ENCODE measurements around the gene RFX4.
A peak's percentile ranks its signal among the peaks of the same experiment; 100 is the strongest.

The RFX4 gene

DNA sequence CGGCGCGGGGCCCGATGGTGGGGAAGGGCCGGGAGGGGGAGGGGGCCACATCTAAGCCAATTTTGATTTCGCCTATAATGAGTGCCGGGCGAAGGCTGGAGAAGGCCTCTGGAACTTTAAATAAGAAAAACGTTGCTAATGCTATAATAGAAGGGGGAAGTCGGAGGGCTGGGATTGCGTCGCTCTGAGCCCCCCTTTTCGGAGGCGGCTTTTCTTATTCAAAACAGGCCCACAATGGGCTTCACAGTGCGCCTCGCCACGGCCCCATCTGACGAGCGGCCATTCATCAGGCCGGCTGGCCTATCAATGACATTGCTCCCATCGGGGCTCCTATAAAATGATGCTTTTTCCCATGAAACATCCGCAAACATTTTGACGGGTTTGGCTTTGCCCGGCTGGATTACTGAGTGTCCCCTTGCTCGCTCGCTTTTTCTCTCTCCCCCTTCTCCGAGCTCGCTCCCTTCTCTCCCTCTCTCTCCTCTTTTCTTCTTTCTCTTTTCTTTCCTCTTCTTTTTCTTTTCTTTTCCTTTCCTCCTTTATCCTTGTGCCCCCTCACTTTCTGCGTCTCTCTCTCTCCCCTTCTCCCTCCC lies at the start of gene RFX4:
Gene RFX4, plus strand, starts transcription at position 364 of the 590 bp plus-strand sequence. CDS start 317 bp downstream, outside the sequence.
- Histone ChIP-seq H3K4me3 (ENCODE audit: low read depth, low read length) (peak within 1 kb of the TSS; percentile 64), H3K27me3 (ENCODE audit: insufficient read depth, low read length) (peaks cover 98% of the 10 kb centered on the region), H3K27ac (ENCODE audit: low read depth, low read length) (no peak within 1 kb of the TSS), H3K36me3 (ENCODE audit: insufficient read depth, low read length) (no peaks in the 10 kb centered on the region), H3K79me2 (ENCODE audit: control insufficient read depth, insufficient read depth, low read length, unreplicated experiment) (no peaks in the 10 kb centered on the region), H3K4me1 (ENCODE audit: control insufficient read depth, insufficient read depth, low read length, unreplicated experiment) (no peaks in the 10 kb centered on the region), H2AFZ (ENCODE audit: low read length, unreplicated experiment) (no peak within 1 kb of the TSS)

DNA sequence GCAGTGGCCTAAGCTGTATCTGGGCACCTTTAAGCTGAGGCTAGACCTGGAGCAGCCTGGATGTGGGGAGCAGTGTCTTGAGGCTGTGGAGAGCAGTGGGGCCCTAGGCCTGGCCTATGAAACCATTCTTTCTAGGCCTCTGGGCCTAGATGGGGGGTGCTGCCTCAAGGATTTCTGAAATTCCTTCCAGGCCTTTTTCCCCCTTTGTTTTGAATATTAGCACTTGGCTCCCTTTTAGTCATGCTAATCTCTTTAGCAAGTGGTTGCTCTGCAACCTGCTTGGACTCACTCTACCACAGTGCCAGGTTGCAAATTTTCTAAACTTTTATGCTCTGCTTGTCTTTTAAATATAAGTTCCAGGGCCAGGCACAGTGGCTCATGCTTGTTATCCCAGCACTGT lies 41.6 kb upstream of the RFX4 start:
- Histone ChIP-seq H3K4me1 (ENCODE audit: control insufficient read depth, insufficient read depth, low read length, unreplicated experiment) (no peaks in the 10 kb centered on the region), H3K27ac (ENCODE audit: low read depth, low read length) (no peak overlapping the region), H3K4me3 (ENCODE audit: low read depth, low read length) (no peak overlapping the region), H2AFZ (ENCODE audit: low read length, unreplicated experiment) (no peak overlapping the region), H3K36me3 (ENCODE audit: insufficient read depth, low read length) (no peaks in the 10 kb centered on the region), H3K27me3 (ENCODE audit: insufficient read depth, low read length) (peaks cover 14% of the 10 kb centered on the region), H3K79me2 (ENCODE audit: control insufficient read depth, insufficient read depth, low read length, unreplicated experiment) (no peaks in the 10 kb centered on the region)

DNA sequence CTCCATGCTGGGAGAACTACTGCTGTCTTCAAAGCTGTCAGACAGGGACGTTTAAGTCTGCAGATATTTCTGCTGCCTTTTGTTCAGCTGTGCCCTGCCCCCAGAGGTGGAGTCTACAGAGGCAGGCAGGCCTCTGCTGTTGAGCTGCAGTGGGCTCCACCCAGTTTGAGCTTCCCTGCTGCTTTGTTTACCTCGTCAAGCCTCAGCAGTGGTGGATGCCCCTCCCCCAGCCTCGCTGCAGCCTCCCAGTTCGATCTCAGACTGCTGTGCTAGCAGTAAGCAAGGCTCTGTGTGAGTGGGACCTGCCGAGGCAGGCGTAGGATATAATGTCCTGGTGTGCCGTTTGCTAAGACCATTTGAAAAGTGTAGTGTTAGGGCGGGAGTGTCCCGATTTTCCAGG lies 31.4 kb upstream of the RFX4 start:
- Histone ChIP-seq H2AFZ (ENCODE audit: low read length, unreplicated experiment) (no peak overlapping the region), H3K36me3 (ENCODE audit: insufficient read depth, low read length) (no peaks in the 10 kb centered on the region), H3K4me3 (ENCODE audit: low read depth, low read length) (no peak overlapping the region), H3K79me2 (ENCODE audit: control insufficient read depth, insufficient read depth, low read length, unreplicated experiment) (no peaks in the 10 kb centered on the region), H3K27me3 (ENCODE audit: insufficient read depth, low read length) (no peaks in the 10 kb centered on the region), H3K4me1 (ENCODE audit: control insufficient read depth, insufficient read depth, low read length, unreplicated experiment) (no peaks in the 10 kb centered on the region), H3K27ac (ENCODE audit: low read depth, low read length) (no peak overlapping the region)

DNA sequence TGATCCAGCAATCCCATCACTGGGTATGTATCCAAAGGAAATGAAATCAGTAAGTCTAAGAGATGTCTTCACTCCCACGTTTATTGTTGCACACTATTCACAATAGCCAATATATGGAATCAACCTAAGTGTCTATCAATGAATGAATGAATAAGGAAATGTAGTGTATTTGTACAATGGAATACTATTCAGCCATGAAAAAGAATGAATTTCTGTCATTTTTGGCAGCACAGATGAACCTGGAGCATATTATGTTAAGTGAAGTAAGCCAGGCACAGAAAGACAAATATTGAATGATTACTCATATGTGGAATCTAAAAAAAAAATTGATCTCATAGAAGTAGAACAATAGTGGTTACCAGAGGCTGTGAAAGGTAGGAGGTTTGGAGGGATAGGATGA lies 30.6 kb upstream of the RFX4 start:
- Histone ChIP-seq H3K27ac (ENCODE audit: low read depth, low read length) (no peak overlapping the region), H3K27me3 (ENCODE audit: insufficient read depth, low read length) (no peaks in the 10 kb centered on the region), H3K4me3 (ENCODE audit: low read depth, low read length) (no peak overlapping the region), H3K79me2 (ENCODE audit: control insufficient read depth, insufficient read depth, low read length, unreplicated experiment) (no peaks in the 10 kb centered on the region), H2AFZ (ENCODE audit: low read length, unreplicated experiment) (no peak overlapping the region), H3K36me3 (ENCODE audit: insufficient read depth, low read length) (no peaks in the 10 kb centered on the region), H3K4me1 (ENCODE audit: control insufficient read depth, insufficient read depth, low read length, unreplicated experiment) (no peaks in the 10 kb centered on the region)

DNA sequence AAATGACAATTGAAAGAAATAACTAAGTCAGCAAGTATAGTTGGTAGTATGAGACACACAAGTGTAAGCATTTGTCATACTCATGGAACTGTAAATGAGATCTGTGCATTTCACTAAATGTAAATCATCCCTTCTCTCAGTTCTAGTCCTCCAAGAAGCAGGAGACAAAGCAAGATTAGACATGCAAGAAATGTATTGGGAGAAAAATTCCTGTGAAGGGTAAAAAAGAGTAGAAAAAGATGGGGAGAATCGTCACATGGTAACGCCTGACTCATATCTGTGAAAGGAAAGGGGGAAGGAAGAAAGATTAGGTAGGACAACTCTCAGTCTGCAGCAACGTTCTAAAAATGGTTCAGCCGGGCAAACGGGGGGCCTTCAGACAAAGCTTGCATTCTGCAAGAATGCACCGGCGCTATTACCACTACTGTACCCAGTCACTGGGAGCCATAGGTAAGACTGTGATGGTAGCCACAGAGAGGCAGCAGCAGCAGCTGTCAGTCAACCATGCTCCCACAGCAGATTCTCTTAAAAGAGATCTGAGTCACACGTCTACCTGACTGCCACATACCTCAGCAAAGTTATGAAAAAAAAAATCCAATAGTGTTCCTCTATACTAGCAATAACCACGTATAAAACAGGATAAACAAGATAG lies 18.0 kb upstream of the RFX4 start:
- no peaks in the 10 kb centered on the region for H3K79me2 ChIP-seq (ENCODE audit: control insufficient read depth, insufficient read depth, low read length, unreplicated experiment)
- H3K27ac ChIP-seq (ENCODE audit: low read depth, low read length): no peak overlapping the region
- H3K27me3 ChIP-seq (ENCODE audit: insufficient read depth, low read length): peaks cover 60% of the 10 kb centered on the region
- no peak overlapping the region for H3K4me3 ChIP-seq (ENCODE audit: low read depth, low read length)
- H3K36me3 ChIP-seq (ENCODE audit: insufficient read depth, low read length): no peaks in the 10 kb centered on the region
- H3K4me1 ChIP-seq (ENCODE audit: control insufficient read depth, insufficient read depth, low read length, unreplicated experiment): no peaks in the 10 kb centered on the region
- no peak overlapping the region for H2AFZ ChIP-seq (ENCODE audit: low read length, unreplicated experiment)

DNA sequence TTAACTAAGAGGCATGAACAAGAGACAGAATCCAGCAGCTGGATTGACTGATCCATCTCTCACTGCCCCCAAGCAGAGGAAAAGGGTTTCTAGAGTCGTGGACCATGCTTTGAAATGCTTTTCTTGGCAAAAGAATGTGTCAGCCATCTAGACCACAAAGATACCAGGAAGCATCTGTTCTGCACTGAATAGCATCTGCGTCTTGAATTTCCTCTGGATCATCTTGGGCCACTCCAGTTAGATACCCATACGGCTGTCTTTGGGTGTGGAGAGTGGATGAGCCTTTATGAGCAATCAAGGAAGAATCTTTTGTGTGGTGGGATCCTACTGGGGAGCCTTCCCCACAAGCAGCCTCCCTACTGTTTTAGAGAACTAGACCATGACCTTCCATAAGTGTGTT lies 16.0 kb upstream of the RFX4 start:
- Histone ChIP-seq H3K4me1 (ENCODE audit: control insufficient read depth, insufficient read depth, low read length, unreplicated experiment) (no peaks in the 10 kb centered on the region), H3K79me2 (ENCODE audit: control insufficient read depth, insufficient read depth, low read length, unreplicated experiment) (no peaks in the 10 kb centered on the region), H3K27me3 (ENCODE audit: insufficient read depth, low read length) (peaks cover 57% of the 10 kb centered on the region), H3K4me3 (ENCODE audit: low read depth, low read length) (no peak overlapping the region), H3K27ac (ENCODE audit: low read depth, low read length) (no peak overlapping the region), H2AFZ (ENCODE audit: low read length, unreplicated experiment) (no peak overlapping the region), H3K36me3 (ENCODE audit: insufficient read depth, low read length) (no peaks in the 10 kb centered on the region)

DNA sequence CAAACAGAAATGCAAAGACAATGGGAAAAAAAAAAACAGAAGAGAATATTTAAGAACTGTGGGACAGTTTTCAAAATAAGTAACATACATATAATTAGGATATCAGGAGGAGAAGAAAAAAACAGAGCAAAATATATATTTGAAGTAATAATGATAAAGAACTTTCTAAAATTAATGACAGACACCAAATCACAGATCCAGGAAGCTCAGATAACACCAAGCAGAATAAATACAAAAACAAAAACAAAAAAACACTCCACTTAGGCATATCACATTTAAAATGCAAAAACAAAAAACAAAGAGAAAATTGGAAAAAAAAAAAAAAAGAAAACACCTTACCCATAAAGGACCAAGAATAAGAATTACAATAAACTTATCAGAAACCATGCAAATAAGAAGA lies 9.6 kb upstream of the RFX4 start:
- no peak overlapping the region for H2AFZ ChIP-seq (ENCODE audit: low read length, unreplicated experiment)
- no peaks in the 10 kb centered on the region for H3K36me3 ChIP-seq (ENCODE audit: insufficient read depth, low read length)
- H3K27me3 ChIP-seq (ENCODE audit: insufficient read depth, low read length): peaks cover 57% of the 10 kb centered on the region

DNA sequence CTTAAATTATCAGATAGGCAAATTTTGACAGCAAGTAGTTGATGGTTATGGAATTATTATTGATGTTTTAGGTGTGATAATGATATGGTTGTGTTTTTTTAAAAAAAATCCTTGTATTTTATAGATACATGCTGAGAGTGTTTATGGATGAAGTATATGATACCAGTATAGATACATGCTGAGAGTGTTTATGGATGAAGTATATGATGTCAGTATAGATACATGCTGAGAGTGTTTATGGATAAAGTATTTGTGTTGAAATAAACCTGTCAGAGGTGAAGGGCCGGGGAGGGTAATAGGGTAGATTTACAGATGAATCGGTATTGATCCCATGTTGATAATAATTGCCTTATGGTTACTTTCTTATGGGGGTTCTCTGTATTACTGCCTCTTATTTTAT lies 6.0 kb upstream of the RFX4 start:
- Histone ChIP-seq H3K4me3 (ENCODE audit: low read depth, low read length) (no peak overlapping the region), H2AFZ (ENCODE audit: low read length, unreplicated experiment) (no peak overlapping the region), H3K4me1 (ENCODE audit: control insufficient read depth, insufficient read depth, low read length, unreplicated experiment) (no peaks in the 10 kb centered on the region), H3K27ac (ENCODE audit: low read depth, low read length) (no peak overlapping the region), H3K27me3 (ENCODE audit: insufficient read depth, low read length) (peaks cover 84% of the 10 kb centered on the region), H3K36me3 (ENCODE audit: insufficient read depth, low read length) (no peaks in the 10 kb centered on the region), H3K79me2 (ENCODE audit: control insufficient read depth, insufficient read depth, low read length, unreplicated experiment) (no peaks in the 10 kb centered on the region)

More for the DNA sequence above, 9.6 kb upstream of the RFX4 start:
- Histone ChIP-seq H3K27ac (ENCODE audit: low read depth, low read length) (no peak overlapping the region), H3K4me3 (ENCODE audit: low read depth, low read length) (no peak overlapping the region), H3K79me2 (ENCODE audit: control insufficient read depth, insufficient read depth, low read length, unreplicated experiment) (no peaks in the 10 kb centered on the region), H3K4me1 (ENCODE audit: control insufficient read depth, insufficient read depth, low read length, unreplicated experiment) (no peaks in the 10 kb centered on the region)

DNA sequence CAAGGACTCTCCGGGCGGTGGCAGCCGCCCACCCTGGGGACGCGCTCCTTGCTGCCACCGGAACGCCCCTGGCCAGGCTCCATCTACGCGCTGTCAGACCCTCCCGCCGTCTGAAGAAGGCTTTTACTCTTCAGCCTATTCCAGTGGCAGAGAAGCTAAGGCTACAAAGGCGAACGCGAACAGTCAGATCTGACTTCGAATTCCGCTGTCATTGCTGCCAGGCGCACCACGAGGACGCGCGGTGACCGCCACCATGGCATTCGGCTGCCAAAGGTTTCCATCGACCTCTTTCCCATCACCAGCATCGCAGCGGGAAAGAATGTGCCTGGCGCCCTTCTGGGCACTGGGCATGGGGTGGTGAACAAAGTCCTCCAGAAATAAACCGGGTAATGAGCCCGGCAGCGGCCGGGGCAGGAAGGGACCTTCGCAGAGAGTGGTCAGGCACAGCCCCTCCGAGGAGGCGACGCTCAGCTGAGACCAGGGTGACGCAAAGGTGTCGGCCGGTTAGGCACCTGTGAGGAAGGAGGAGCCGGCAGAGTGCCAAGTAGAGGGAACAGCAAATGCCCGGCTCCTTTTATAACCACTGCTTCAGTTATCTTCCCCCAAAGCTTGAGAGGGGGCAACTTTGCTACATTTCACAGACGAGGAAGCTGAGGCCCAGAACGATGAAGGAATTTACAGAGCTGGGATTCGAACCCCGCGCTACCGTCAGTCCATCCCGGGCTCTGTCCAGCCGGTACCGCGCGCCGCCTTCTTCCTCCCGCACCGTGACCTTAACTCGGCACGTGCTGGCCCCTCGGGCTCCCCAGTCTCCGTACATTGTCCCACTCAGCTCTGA lies 1.9 kb upstream of the RFX4 start:
- H3K4me3 ChIP-seq (ENCODE audit: low read depth, low read length): no peak overlapping the region

DNA sequence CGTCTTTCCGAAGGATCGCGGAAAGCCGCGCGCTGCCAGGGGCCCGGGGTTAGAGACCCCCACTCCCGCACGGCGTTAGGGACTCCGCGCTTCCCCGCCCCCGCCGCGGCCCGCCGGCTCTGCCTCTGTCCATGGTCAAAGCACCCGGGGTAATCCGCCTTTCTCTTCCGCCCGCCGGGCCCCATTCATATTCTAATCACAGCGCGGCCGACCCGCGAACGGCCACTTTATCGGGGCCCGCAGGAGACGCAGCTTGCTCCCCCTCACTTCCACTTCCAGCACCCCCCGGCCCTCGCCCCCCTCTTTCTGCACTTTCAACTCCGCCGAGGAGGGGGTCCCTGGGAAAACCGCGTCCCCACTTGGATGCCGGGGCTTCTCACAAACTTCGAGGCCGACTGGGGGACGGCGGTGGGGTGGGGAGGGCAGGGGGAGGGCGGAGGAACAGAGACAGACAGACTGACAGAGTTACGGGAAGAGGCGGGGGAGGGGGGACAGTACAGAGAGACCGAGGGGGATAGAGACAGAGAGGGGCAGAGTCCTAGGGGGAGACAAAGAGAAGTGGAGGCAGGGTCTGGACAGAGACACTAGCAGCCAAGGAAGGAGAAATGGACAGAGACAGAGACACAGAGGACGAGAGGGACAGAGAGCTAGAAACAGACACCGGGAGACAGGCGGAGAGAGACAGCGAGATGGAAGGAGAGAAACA lies 1.1 kb upstream of the RFX4 start:
- Histone ChIP-seq H3K27me3 (ENCODE audit: insufficient read depth, low read length) (peaks cover 97% of the 10 kb centered on the region), H3K4me1 (ENCODE audit: control insufficient read depth, insufficient read depth, low read length, unreplicated experiment) (no peaks in the 10 kb centered on the region), H3K36me3 (ENCODE audit: insufficient read depth, low read length) (no peaks in the 10 kb centered on the region), H3K4me3 (ENCODE audit: low read depth, low read length) (no peak overlapping the region), H2AFZ (ENCODE audit: low read length, unreplicated experiment) (no peak overlapping the region), H3K79me2 (ENCODE audit: control insufficient read depth, insufficient read depth, low read length, unreplicated experiment) (no peaks in the 10 kb centered on the region), H3K27ac (ENCODE audit: low read depth, low read length) (no peak overlapping the region)

More for the DNA sequence above, 1.9 kb upstream of the RFX4 start:
- Histone ChIP-seq H3K27me3 (ENCODE audit: insufficient read depth, low read length) (peaks cover 97% of the 10 kb centered on the region), H2AFZ (ENCODE audit: low read length, unreplicated experiment) (no peak overlapping the region), H3K36me3 (ENCODE audit: insufficient read depth, low read length) (no peaks in the 10 kb centered on the region), H3K4me1 (ENCODE audit: control insufficient read depth, insufficient read depth, low read length, unreplicated experiment) (no peaks in the 10 kb centered on the region), H3K79me2 (ENCODE audit: control insufficient read depth, insufficient read depth, low read length, unreplicated experiment) (no peaks in the 10 kb centered on the region), H3K27ac (ENCODE audit: low read depth, low read length) (no peak overlapping the region)
